Activated CD4-positive, alpha-beta T cell treated with anti-CD3 and anti-CD28 coated beads, Interleukin-2, amount 10 ng/mL, durations not matched to agents 24 days and 14 days (primary cell): ENCODE measurements around the gene SIT1. TPM values are rescaled to one million over a fixed set of nuclear protein-coding genes. Genes with fewer than 3 reads are reported as not detected.
"Not testable (repeated sequence)": the region's sequence is repeated elsewhere in the genome, so short reads cannot be mapped to it uniquely, and the experiment has no call there.

Experiments
- DNase-seq: peaks from one replicate; pipeline ENCODE4 v3.0.0; 2022
- H3K27ac Mint-ChIP-seq: one replicate; pipeline ENCODE4 v1.8.0; 2022; ENCODE audit warnings: mild to moderate bottlenecking, mixed read lengths
- H3K27me3 Mint-ChIP-seq: one replicate; pipeline ENCODE4 v1.8.0; 2022; ENCODE audit warnings: mixed read lengths
- H3K36me3 Mint-ChIP-seq: one replicate; pipeline ENCODE4 v1.8.0; 2022; ENCODE audit warnings: low read depth, mild to moderate bottlenecking, mixed read lengths
- H3K4me1 Mint-ChIP-seq: one replicate; pipeline ENCODE4 v1.8.0; 2021; ENCODE audit warnings: mixed read lengths
- H3K4me3 Mint-ChIP-seq: one replicate; pipeline ENCODE4 v1.8.0; 2022; ENCODE audit warnings: mild to moderate bottlenecking, moderate library complexity, mixed read lengths
- H3K9me3 Mint-ChIP-seq: one replicate; pipeline ENCODE4 v1.8.0; 2021; ENCODE audit warnings: mixed read lengths
- intact Hi-C: fragments of 100-400 bp; cut with micrococcal nuclease; formaldehyde crosslinking; loops from one replicate; pipeline ENCODE4 v1.15.1; 2023
- total RNA-seq: library from RNA; stranded (reverse); gene quantifications from 2 replicates; pipeline ENCODE4 v1.2.3, GENCODE V29; 2022

The SIT1 gene
- total RNA-seq, 1 donor from 2014 or later = 81.8 TPM

DNA sequence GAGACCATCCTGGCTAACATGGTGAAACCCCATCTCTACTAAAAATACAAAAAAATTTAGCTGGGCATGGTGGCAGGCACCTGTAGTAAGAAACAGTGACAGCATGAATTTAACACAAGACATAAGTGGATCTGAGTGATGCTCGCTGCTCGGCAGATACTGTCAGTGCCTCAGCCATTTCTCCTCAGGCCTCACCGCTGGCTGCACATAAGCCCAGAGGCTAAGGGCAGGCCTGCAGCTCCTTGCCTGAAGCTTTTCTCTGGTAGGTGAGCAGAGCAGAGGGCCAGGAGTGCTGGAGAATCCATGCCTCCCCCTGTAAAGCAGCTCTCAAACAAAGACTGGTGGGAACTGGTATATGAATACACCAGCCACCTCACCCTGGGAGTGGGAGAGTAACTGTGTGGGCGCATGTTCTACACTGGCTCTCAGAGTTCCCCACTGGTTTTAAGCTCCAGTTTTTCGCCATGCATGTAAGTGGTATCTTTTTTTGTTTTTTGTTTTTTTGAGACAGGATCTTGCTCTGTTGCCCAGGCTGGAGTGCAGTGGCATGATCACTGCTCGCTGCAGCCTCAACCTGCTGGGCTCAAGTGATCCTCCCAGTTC, 22.2 kb downstream of the SIT1 start:
- H3K27ac Mint-ChIP-seq = no peak overlapping the region
- no peak overlapping the region for H3K4me3 Mint-ChIP-seq
- no peaks in the 10 kb centered on the region for H3K36me3 Mint-ChIP-seq
- DNase-seq = no peak
- H3K27me3 Mint-ChIP-seq = no peaks in the 10 kb centered on the region
- H3K9me3 Mint-ChIP-seq = no peaks in the 10 kb centered on the region
- intact Hi-C loops = no loop called here
- peaks cover 7% of the 10 kb centered on the region for H3K4me1 Mint-ChIP-seq

DNA sequence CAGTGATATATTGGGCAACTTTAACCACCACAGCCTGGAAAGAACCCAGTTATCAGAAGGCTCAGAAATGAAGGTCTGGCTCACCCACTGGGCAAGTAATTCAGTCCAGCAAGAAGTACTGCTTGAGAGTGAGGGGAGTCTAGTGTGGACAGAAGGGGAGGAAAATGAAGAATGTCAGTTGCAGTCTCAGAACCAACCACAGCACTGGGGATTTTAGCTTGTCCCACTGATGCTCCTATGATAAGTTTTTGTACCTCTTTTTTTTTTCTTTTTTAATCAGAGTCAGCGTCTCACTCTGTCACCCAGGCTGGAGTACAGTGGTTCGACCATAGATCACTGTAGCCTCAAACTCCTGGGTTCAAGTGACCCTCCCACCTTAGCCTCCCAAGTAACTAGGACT, 23.2 kb downstream of the SIT1 start:
- Mint-ChIP-seq H3K27ac (no peak overlapping the region), H3K4me1 (peaks cover 7% of the 10 kb centered on the region), H3K27me3 (no peaks in the 10 kb centered on the region), H3K9me3 (no peaks in the 10 kb centered on the region), H3K4me3 (no peak overlapping the region), H3K36me3 (no peaks in the 10 kb centered on the region)
- intact Hi-C loops = no loop called here
- no peak for DNase-seq

DNA sequence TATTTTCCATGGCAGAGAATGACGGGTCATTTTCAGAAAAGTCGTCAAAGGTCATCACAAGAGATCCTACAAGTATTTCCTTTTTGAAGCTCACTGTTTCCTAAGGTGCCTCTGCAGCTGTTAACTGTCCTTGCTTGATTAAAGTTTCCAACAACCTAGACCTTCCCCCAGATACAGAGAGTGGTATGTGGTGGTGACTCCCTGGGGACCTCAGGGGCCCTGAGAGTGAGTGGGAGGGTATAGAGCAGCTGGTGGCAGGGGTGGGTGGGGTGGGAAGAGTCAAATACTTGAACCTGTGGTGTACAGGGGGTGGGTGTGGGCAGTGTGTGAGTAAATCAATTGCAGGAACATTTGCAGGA, 31.0 kb downstream of the SIT1 start:
- Mint-ChIP-seq H3K36me3 (peaks cover 1% of the 10 kb centered on the region), H3K9me3 (no peaks in the 10 kb centered on the region), H3K4me3 (peak overlapping the region; percentile 81), H3K4me1 (peaks cover 55% of the 10 kb centered on the region), H3K27me3 (no peaks in the 10 kb centered on the region), H3K27ac (peak overlapping the region; percentile 95)
- intact Hi-C loops = loop anchor here (1.0 to 2.0 kb wide), 4 partner anchors 15 to 113 kb away; partner anchors contain the start of genes CREB3 and TLN1
- DNase-seq = no peak

DNA sequence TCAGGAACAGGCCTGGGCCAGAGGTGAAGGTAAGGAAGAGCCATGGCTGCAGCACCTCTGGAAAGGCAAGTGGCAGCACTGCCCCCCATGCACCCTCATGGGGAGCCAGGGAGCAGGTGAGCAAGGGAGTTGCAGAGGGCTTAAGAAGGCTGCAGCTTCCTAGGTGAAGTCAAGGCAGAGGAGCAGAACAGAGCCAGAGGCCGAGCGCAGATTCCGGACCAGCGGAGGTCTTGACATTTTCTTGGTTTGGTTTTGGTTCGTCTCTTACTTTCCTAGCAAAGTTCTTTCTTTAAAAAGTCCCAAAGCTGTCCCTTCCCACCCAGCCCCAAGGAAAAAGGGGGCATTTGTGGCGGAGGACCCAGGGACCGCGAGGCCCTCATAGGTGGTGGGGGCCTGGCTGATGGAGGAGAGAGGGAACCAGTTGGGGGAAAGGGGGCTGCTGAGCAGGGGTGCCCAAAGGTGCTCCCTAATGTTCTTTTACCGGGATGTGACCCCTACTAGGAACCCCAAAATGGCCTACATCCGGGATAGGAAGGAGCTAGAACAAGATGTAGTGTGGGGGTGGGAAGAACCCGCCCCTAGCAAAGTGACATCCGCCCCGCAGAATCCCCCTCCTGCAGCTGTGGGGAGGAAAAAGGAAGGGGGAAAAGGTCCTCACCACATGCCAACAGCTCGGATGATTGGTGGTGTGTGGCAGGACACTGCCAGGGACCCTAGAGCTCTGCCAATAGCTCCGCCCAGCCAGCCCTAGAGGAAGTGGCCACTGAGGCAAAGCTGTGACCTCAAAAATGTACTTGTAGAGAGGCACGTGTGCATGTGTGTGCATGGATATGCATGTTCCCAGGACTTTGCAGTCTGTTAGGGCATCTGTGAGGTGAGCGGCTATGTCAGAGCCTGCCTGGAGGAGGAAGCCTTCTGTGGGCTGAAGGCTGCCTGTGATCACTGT, 31.6 kb downstream of the SIT1 start:
- peak overlapping the region; percentile 81 for H3K4me3 Mint-ChIP-seq
- no peaks in the 10 kb centered on the region for H3K9me3 Mint-ChIP-seq
- H3K4me1 Mint-ChIP-seq = peaks cover 59% of the 10 kb centered on the region
- H3K27me3 Mint-ChIP-seq = peaks cover 1% of the 10 kb centered on the region
- peak; percentile 82 for DNase-seq
- H3K27ac Mint-ChIP-seq = peak overlapping the region; percentile 95
- intact Hi-C loops = loop anchor here (1.0 to 2.0 kb wide), 4 partner anchors 15 to 113 kb away; partner anchors contain the start of genes CREB3 and TLN1
- H3K36me3 Mint-ChIP-seq = peaks cover 1% of the 10 kb centered on the region

DNA sequence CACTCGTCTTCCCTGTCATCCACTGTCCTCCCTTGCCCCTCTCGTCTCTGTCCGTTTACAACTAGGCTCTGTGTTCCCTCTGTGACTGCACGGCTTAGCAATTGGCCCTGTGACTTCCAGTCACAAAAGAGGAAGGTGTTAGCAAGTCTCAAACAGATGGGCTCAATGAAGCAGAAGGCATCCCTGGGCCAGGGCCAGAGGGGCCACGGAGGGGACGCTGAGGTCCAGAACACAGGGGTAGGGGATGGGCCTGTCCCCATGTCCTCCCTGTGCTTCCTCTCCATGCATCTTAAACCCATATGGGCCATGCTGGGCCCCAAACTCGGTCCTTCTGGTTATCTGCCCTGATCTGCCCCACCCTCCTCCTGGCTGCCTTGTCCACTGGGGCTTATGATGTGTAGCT, 32.4 kb downstream of the SIT1 start, which contains the start of gene CD72:
Gene CD72 (minus strand): TSS at position 89 of the 403 bp plus-strand sequence. CDS start 110 bp downstream, outside the sequence.
- Mint-ChIP-seq H3K36me3 (peaks cover 1% of the 10 kb centered on the region), H3K27ac (peak within 1 kb of the TSS; percentile 95), H3K27me3 (peaks cover 2% of the 10 kb centered on the region), H3K4me1 (peaks cover 59% of the 10 kb centered on the region), H3K9me3 (no peaks in the 10 kb centered on the region), H3K4me3 (peak within 1 kb of the TSS; percentile 81)
- no peak for DNase-seq
- intact Hi-C loops = loop anchor here (2.0 kb wide), 1 partner anchor 16 kb away; no protein-coding TSS in a partner anchor

DNA sequence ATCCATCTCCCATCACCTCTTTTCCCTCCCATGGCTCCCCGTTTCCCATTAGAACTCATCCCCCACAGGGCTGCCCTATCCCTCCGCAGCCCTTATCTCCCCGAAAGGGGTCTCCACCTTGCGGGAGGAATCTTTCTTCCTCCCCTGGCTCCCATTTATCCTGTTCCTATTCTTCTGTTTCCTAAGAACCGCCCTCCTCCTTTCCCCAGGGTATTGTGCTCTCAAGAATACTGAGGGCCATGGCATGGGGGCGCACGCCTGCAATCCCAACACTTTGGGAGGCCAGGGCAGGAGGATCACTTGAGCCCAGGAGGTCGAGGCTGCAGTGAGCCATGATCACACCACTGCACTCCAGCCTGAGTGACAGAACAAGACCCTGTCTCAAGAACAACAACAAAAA, 33.2 kb downstream of the SIT1 start:
- H3K4me1 Mint-ChIP-seq = peaks cover 59% of the 10 kb centered on the region
- no peak for DNase-seq
- H3K27me3 Mint-ChIP-seq = peaks cover 2% of the 10 kb centered on the region
- no peaks in the 10 kb centered on the region for H3K9me3 Mint-ChIP-seq
- intact Hi-C loops = no loop called here
- H3K27ac Mint-ChIP-seq = peak overlapping the region; percentile 77
- peak overlapping the region; percentile 81 for H3K4me3 Mint-ChIP-seq
- peaks cover 1% of the 10 kb centered on the region for H3K36me3 Mint-ChIP-seq

DNA sequence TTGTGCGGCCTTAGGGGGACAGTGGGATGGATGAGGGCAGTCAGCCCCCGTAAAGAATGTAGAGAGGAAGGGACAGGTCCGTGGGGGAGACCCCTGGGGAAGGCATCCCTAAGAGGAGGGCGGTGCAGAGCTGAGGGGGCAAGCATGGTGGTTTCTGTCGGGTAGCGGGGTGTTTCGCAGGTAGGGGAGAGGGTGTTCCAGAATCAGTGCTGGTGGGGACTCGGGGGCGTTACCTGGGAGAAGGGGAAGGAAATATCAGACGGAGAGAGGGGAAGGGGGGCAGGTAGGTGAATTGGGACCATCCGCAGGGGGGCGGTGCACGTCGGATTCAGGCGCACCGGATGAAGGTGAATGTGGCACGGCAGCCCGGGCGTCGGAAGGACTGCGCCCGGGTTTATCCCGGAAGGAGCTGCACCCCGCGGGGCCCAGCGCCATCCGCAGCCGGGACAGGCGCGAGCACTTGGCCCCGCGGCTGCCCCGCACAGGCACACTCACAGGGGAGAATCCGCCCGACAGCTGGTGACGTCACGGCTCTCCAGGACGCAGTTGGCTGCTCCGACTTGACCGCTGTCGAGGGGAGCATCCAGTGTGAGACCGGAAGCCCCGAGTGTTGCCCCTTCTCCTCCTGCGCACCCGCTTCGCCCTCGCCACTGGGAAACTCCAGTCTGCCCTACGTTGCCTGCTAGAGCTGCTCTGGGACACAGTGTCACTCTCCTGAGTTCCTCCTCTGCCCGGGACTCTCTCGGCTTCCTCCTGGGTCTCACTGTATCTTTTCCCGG, 33.9 kb downstream of the SIT1 start:
- H3K4me1 Mint-ChIP-seq = peaks cover 58% of the 10 kb centered on the region
- peaks cover 1% of the 10 kb centered on the region for H3K36me3 Mint-ChIP-seq
- intact Hi-C loops = no loop called here
- H3K27ac Mint-ChIP-seq = peak overlapping the region; percentile 77
- H3K4me3 Mint-ChIP-seq = peak overlapping the region; percentile 81
- peaks cover 2% of the 10 kb centered on the region for H3K27me3 Mint-ChIP-seq
- H3K9me3 Mint-ChIP-seq = no peaks in the 10 kb centered on the region
- peak; percentile 90 for DNase-seq

DNA sequence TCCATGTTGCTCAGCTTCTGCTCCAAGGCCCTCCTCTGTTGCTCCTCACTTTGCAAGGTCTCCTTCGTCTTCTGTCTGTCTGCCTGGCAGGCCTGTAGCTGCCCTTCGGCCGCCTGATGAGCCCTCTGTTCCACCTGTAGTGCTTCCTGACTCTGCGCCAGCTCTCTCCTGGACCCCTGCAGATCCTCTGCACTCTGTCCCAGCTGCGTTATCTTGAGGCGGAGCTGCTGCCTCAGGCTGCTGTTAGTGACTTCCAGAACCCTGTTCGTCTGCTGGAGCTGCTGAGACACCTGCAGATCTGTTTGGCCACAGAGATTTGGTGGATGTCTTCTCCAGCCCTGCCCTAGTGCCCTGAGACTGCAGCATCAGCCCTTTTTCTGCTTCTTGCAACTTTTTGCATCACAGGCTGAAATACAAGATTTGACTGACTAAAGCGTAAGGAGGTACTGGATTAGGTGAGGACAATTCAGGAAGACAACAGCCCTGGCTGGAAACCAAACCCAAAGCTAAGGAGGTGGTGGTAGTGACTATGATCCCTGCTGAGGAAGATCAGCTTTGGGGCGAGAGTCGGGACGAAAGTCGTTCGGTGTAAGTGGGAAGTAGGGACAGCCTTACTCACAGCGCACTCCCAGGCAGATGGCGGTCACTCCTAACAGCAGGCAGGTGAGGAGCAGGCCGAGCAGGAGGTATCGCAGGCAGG, 34.6 kb downstream of the SIT1 start:
- no peak for DNase-seq
- peaks cover 1% of the 10 kb centered on the region for H3K36me3 Mint-ChIP-seq
- H3K27me3 Mint-ChIP-seq = peaks cover 2% of the 10 kb centered on the region
- H3K27ac Mint-ChIP-seq = peak overlapping the region; percentile 77
- intact Hi-C loops = no loop called here
- peaks cover 56% of the 10 kb centered on the region for H3K4me1 Mint-ChIP-seq
- peak overlapping the region; percentile 81 for H3K4me3 Mint-ChIP-seq
- no peaks in the 10 kb centered on the region for H3K9me3 Mint-ChIP-seq

DNA sequence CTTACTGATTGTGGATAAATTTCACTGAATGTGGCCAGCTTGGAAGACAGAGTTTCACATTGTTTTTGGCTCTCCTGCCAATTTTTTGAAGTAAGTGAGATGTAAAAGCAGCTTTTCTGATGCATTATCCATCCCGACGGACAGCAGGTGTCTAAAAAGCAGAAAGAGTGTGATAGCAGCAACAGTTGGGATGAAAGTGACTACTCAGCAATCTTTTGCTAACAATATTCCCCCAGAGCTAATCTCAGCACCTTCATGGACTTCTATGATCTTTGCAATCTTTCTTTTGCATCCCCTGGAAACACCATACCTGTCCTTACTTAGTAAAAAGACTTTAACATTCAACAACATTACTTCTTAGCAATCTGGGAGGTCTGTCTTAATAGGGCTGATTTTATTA, 37.9 kb downstream of the SIT1 start:
- DNase-seq = no peak
- Mint-ChIP-seq H3K9me3 (no peaks in the 10 kb centered on the region), H3K4me3 (no peak overlapping the region), H3K36me3 (peaks cover 9% of the 10 kb centered on the region), H3K27ac (no peak overlapping the region), H3K27me3 (peaks cover 2% of the 10 kb centered on the region), H3K4me1 (peaks cover 27% of the 10 kb centered on the region)
- intact Hi-C loops = no loop called here

DNA sequence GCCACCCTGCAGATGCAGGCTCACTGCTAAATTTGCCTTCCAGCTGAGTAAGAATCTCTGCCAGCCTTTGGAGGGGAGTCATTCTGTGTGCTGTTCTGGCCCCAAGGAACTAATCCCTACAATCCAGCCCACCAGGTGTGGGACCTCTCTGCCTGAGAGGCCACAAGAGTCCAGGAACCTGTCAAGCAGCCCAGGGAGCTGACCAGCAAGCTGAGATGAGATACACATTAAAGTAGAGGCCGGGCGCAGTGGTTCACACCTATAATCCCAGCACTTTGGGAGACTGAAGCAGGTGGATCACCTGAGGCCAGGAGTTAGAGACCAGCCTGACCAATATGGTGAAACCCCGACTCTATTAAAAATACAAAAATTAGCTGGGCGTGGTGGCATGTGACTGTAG, 38.7 kb downstream of the SIT1 start:
- intact Hi-C loops, H3K27ac Mint-ChIP-seq: not testable (repeated sequence)

DNA sequence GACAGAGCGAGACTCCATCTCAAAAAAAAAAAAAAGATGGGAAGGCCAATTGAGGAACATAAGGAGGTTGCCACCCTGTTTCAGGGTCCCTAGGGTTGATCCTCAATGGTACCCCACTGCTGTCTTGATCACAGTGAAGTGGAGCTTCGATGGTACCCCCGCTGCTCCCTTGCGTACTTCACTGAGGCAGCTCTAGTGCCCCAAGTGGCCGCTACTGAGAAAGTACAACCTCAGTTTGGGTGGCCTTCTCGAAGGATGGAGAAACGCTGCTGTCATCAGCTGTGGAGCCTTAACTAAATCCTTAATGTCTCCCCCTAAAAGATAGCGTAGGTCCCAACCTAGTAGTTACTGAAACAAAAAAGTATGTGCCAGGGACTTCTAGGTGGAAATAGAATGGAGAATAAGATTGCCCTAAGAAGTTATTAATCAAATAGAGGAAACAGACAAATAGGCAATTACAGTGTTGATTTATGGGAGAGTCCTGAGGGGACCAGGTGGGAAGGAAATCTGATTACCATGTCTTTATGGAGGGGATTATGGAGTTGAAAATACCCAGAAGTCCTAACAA, 39.4 kb downstream of the SIT1 start:
- DNase-seq = peak; percentile 86
- intact Hi-C loops = no loop called here
- Mint-ChIP-seq H3K4me1 (peaks cover 22% of the 10 kb centered on the region), H3K27ac (no peak overlapping the region), H3K4me3 (no peak overlapping the region), H3K9me3 (no peaks in the 10 kb centered on the region), H3K27me3 (peaks cover 2% of the 10 kb centered on the region), H3K36me3 (peaks cover 18% of the 10 kb centered on the region)

More for the DNA sequence above, 38.7 kb downstream of the SIT1 start:
- not testable (repeated sequence) for H3K27me3 Mint-ChIP-seq, H3K9me3 Mint-ChIP-seq, H3K4me3 Mint-ChIP-seq, DNase-seq
- peaks cover 15% of the 10 kb centered on the region for H3K36me3 Mint-ChIP-seq
- H3K4me1 Mint-ChIP-seq = peaks cover 23% of the 10 kb centered on the region

DNA sequence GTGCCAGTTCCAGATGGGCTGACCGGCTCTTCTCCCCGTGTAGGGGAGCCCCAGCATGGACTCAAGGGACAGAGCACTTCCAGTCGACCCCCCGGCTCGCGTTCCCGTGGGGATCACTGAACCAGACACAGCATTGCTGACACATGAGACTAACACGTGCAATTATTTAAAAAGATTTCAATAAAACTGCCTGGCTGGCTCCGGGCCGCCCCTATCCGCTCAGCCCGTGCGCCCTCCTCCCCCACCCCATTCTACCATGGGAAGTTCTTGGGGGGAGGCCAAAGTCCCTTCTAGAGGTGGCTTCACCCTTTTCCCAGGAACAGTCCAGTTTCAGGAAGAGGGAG, 40.9 kb downstream of the SIT1 start:
- Mint-ChIP-seq H3K4me1 (peaks cover 20% of the 10 kb centered on the region), H3K27ac (no peak overlapping the region), H3K27me3 (peaks cover 2% of the 10 kb centered on the region), H3K4me3 (no peak overlapping the region), H3K36me3 (peaks cover 17% of the 10 kb centered on the region), H3K9me3 (no peaks in the 10 kb centered on the region)
- intact Hi-C loops = no loop called here
- no peak for DNase-seq
